Limb (tissue), 2 donors: ENCODE measurements around the gene KCNIP4.

Experiments
- DNase-seq, 2 donors: peaks; one replicate each; pipeline ENCODE4 v3.0.0-alpha.2; 2016; ENCODE audit errors: extremely low spot score in 2 of 2

Gene KCNIP4

GRCh38 chr4:21695141-21695540 is 253.4 kb downstream of the KCNIP4 start:
- no peak for DNase-seq

GRCh38 chr4:21692241-21692640 is 256.3 kb downstream of the KCNIP4 start:
- DNase-seq, result no peak

GRCh38 chr4:21688596-21689265 is 259.8 kb downstream of the KCNIP4 start:
- DNase-seq, result no peak

- DNase-seq, result no peak
Observed at GRCh38 chr4:21685911-21686310, 262.7 kb downstream of the KCNIP4 start.

- DNase-seq, result no peak
Observed at GRCh38 chr4:21680326-21680898, 268.2 kb downstream of the KCNIP4 start.

- DNase-seq, result no peak
Observed at GRCh38 chr4:21678711-21679110, 269.9 kb downstream of the KCNIP4 start.

GRCh38 chr4:21677173-21677572 is 271.4 kb downstream of the KCNIP4 start:
- no peak for DNase-seq

- DNase-seq, result no peak
Observed at GRCh38 chr4:21664355-21664754, 284.2 kb downstream of the KCNIP4 start.

- no peak for DNase-seq
Observed at GRCh38 chr4:21656832-21657231, 291.7 kb downstream of the KCNIP4 start.

GRCh38 chr4:21655031-21655430 is 293.5 kb downstream of the KCNIP4 start:
- DNase-seq, result no peak

GRCh38 chr4:21652508-21653231 is 295.9 kb downstream of the KCNIP4 start:
- no peak for DNase-seq

- no peak for DNase-seq
Observed at GRCh38 chr4:21649391-21650090, 299.0 kb downstream of the KCNIP4 start.

- no peak for DNase-seq
Observed at GRCh38 chr4:21645776-21646175, 302.8 kb downstream of the KCNIP4 start.

- DNase-seq, result no peak
Observed at GRCh38 chr4:21641696-21642095, 306.9 kb downstream of the KCNIP4 start.

GRCh38 chr4:21638171-21638725 is 310.3 kb downstream of the KCNIP4 start:
- DNase-seq, result no peak

- no peak for DNase-seq
Observed at GRCh38 chr4:21628916-21629610, 319.5 kb downstream of the KCNIP4 start.

GRCh38 chr4:21628116-21628670 is 320.4 kb downstream of the KCNIP4 start:
- DNase-seq, result no peak

GRCh38 chr4:21625447-21625846 is 323.1 kb downstream of the KCNIP4 start:
- no peak for DNase-seq

GRCh38 chr4:21605006-21605405 is 343.6 kb downstream of the KCNIP4 start:
- no peak for DNase-seq

GRCh38 chr4:21596521-21596920 is 352.1 kb downstream of the KCNIP4 start:
- DNase-seq, result no peak

GRCh38 chr4:21593671-21594001 is 354.9 kb downstream of the KCNIP4 start:
- no peak for DNase-seq
